ENCODE data around the gene PSMG4.

DNA sequence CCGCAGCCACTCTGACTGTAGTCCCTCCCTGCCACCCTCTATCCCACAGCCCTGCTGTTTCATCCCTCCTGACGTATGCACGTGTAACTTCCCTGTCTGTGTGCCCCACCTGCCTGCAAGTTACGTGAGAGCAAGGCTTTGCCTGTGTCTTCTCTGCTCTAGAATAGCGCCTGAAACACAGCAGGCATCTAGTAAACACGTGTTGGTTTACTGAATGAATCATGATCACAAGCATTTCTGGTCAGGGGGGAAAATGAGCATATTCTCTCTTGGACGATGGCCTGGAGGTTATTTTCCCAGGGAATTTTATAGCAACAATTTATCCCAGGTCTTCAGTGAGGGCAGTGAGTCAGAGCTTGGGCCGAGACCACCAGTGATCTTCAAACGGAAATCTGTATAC lies 38.3 kb downstream of the PSMG4 start:
- TF ChIP-seq POLR2A (IDR thresholded peaks at IDR 0.05; ENCODE audit: low read length) (no peak), GATA1 (IDR thresholded peaks at IDR 0.05; ENCODE audit: low read depth, low read length) (no peak)

Measured in erythroblast (primary cell).